Right forelimb (tissue), 1 donor: ENCODE data around the gene TREM1.
A peak's percentile ranks its signal among the peaks of the same experiment; 100 is the strongest.

Source experiments
- DNase-seq: peaks from one replicate; pipeline ENCODE4 v3.0.0-alpha.2; 2018

Gene TREM1

GRCh38 chr6:41294214-41294872, 7.9 kb upstream of the TREM1 start:
- no peak for DNase-seq

GRCh38 chr6:41291717-41292116, 5.2 kb upstream of the TREM1 start:
- DNase-seq = no peak

- no peak for DNase-seq
Observed at GRCh38 chr6:41289815-41290214, 3.3 kb upstream of the TREM1 start.

- no peak for DNase-seq
Observed at GRCh38 chr6:41288754-41289129, 2.3 kb upstream of the TREM1 start.

- DNase-seq = no peak
Observed at GRCh38 chr6:41288030-41288753, 1.7 kb upstream of the TREM1 start.

- DNase-seq = no peak
Observed at GRCh38 chr6:41284726-41285125, 1.8 kb downstream of the TREM1 start.

GRCh38 chr6:41283600-41283999, 2.9 kb downstream of the TREM1 start:
- DNase-seq = no peak

GRCh38 chr6:41280381-41281057, 6.0 kb downstream of the TREM1 start:
- DNase-seq = no peak

- DNase-seq = peak; percentile 48
Observed at GRCh38 chr6:41278699-41279405, 7.6 kb downstream of the TREM1 start.

- DNase-seq = no peak
Observed at GRCh38 chr6:41277605-41278004, 8.9 kb downstream of the TREM1 start.

GRCh38 chr6:41275489-41275888, 11.0 kb downstream of the TREM1 start:
- no peak for DNase-seq

GRCh38 chr6:41274256-41274655, 12.2 kb downstream of the TREM1 start:
- no peak for DNase-seq

- no peak for DNase-seq
Observed at GRCh38 chr6:41273714-41274113, 12.8 kb downstream of the TREM1 start.

- no peak for DNase-seq
Observed at GRCh38 chr6:41272591-41273240, 13.8 kb downstream of the TREM1 start.

GRCh38 chr6:41271901-41272395, 14.5 kb downstream of the TREM1 start:
- no peak for DNase-seq

GRCh38 chr6:41269716-41270115, 16.8 kb downstream of the TREM1 start:
- DNase-seq = no peak

- no peak for DNase-seq
Observed at GRCh38 chr6:41269166-41269565, 17.3 kb downstream of the TREM1 start.

GRCh38 chr6:41268478-41268877, 18.0 kb downstream of the TREM1 start:
- no peak for DNase-seq

- no peak for DNase-seq
Observed at GRCh38 chr6:41266541-41266940, 19.9 kb downstream of the TREM1 start.

GRCh38 chr6:41263267-41263666, 23.2 kb downstream of the TREM1 start:
- no peak for DNase-seq

GRCh38 chr6:41262401-41262800, 24.1 kb downstream of the TREM1 start:
- DNase-seq = no peak

- DNase-seq = no peak
Observed at GRCh38 chr6:41258196-41258493, 28.3 kb downstream of the TREM1 start.
